WTC11 (cell line): ENCODE data around the gene NUF2.
"Not testable (repeated sequence)": the region's sequence is repeated elsewhere in the genome, so short reads cannot be mapped to it uniquely, and the experiment has no call there.

Source experiments
- CTCF ChIP-seq: fragments of 200-600 bp; IDR thresholded peaks from 2 replicates; pipeline ENCODE4 v1.8.0; 2022; ENCODE audit warnings: antibody characterized with exemption
- ETV6 ChIP-seq: sonication (generic); formaldehyde crosslinking; IDR thresholded peaks from 2 replicates; pipeline ENCODE4 v1.8.1; 2022; ENCODE audit warnings: mild to moderate bottlenecking, missing genetic modification reagents
- MLX ChIP-seq: sonication (generic); formaldehyde crosslinking; IDR thresholded peaks from 2 replicates; pipeline ENCODE4 v1.8.1; 2023; ENCODE audit warnings: mild to moderate bottlenecking, missing genetic modification reagents, moderate library complexity
- ZNF138 ChIP-seq: sonication (generic); formaldehyde crosslinking; conservative IDR thresholded peaks from 2 replicates; pipeline ENCODE4 v1.8.1; 2022; ENCODE audit warnings: mild to moderate bottlenecking, moderate library complexity, missing genetic modification reagents

- not testable (repeated sequence) for TF ChIP-seq ETV6; MLX (CRISPR knock-in tag); ZNF138; CTCF
Observed at GRCh38 chr1:163358172-163358571, 36.4 kb downstream of the NUF2 start.
